GM12874 (cell line): ENCODE data around the gene DIPK2B.

ENCODE experiments used
- TF ChIP-seq, protein P1 (sequence below): IDR thresholded peaks from 2 replicates; pipeline ENCODE4 v1.5.1; 2011; ENCODE audit warnings: low read depth, mild to moderate bottlenecking, control low read depth, low read length, moderate library complexity; ENCODE audit not compliant: insufficient read depth

DIPK2B gene

DNA sequence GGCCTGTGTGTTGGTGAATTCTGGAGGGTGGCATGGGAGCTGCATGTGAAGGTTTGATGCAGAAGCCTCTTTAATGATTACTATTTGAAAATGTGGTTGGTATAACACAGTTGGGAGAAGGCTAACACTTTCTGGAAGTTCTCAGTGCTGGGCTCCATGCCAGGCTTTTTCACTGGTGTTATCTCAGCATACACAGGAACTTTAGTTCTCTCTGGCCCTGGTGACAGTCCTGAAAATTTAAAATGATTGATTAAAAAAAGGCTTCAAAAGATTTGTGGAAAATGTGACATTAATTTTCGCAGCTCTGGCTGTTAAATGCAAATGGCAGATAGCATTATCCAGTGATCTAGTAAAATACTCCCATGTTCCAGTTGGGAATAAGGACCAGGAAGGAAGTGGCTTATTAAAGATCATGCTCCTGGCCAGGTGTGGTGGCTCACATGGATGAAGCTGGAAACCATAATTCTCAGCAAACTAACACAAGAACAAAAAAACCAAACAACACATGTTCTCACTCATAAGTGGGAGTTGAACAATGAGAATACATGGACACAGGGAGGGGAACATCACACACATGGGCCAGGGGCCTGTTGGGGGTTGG is 36.6 kb downstream of the DIPK2B start:
- TF ChIP-seq, protein P1, sequence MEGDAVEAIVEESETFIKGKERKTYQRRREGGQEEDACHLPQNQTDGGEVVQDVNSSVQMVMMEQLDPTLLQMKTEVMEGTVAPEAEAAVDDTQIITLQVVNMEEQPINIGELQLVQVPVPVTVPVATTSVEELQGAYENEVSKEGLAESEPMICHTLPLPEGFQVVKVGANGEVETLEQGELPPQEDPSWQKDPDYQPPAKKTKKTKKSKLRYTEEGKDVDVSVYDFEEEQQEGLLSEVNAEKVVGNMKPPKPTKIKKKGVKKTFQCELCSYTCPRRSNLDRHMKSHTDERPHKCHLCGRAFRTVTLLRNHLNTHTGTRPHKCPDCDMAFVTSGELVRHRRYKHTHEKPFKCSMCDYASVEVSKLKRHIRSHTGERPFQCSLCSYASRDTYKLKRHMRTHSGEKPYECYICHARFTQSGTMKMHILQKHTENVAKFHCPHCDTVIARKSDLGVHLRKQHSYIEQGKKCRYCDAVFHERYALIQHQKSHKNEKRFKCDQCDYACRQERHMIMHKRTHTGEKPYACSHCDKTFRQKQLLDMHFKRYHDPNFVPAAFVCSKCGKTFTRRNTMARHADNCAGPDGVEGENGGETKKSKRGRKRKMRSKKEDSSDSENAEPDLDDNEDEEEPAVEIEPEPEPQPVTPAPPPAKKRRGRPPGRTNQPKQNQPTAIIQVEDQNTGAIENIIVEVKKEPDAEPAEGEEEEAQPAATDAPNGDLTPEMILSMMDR, result no peak

DNA sequence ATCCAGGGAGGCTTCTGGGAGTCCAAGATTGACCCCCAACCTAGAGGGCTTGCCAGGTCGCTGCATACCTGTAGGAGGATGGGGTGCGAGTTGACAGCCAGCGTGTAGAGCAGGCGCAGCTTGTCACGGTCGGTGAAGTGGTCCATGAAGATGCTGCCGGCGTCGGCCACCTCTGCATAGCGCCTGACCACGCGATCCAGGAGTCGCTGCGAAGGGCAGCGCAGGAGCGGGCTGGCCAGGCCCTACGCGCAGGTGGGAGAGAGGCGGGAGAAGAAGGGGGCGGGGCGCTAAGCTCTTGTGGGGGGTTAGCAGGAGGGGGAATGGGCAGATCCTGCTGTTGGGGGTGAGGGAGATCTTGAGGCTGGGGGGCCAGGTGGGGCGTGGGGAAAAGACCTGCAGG is 43.0 kb downstream of the DIPK2B start:
- TF ChIP-seq, protein P1, result no peak

DNA sequence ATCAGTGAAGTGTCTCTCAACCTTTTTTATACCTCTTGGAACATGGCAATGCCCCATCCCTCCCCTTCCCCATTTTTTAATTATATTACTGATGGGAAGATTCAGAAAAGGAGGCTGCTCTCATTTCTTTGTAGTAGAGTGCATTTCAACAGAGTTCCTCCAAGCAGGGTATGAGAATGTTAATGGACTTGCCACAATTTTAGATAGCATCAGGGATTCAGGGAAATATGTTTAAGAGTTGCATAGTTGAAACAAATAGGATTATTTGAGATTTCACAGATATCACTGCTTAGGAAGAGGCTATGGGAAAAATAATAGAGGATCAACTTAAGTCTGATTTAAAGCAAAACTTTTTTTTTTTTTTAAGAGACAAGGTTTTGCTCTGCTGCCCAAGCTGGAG is 46.2 kb downstream of the DIPK2B start:
- TF ChIP-seq, protein P1, result no peak

DNA sequence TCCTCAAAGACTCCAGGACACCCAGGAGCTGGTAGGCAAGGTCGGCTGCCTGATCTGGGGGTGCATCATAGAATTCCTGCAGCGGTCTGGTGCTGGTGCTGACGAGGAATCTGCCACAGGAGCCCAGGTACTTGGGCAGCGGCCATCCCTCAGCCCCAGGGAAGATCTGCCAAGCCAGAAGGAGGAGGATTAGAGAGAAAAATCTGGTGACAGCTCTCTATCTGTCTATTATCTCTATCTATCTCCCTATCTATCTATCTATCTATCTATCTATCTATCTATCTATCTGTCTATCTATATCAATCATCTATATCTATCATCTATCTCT is 46.7 kb downstream of the DIPK2B start:
- TF ChIP-seq, protein P1, result no peak
